HG03460 (cell line): Measurements from ENCODE around the gene SEC24B.
A peak's percentile ranks its signal among the peaks of the same experiment; 100 is the strongest.

Experiments
- ATAC-seq: cut with Tn5 transposase; IDR thresholded peaks from one replicate; pipeline ENCODE4 v1.9.1; 2021; ENCODE audit not compliant: unreplicated experiment

The SEC24B gene

DNA sequence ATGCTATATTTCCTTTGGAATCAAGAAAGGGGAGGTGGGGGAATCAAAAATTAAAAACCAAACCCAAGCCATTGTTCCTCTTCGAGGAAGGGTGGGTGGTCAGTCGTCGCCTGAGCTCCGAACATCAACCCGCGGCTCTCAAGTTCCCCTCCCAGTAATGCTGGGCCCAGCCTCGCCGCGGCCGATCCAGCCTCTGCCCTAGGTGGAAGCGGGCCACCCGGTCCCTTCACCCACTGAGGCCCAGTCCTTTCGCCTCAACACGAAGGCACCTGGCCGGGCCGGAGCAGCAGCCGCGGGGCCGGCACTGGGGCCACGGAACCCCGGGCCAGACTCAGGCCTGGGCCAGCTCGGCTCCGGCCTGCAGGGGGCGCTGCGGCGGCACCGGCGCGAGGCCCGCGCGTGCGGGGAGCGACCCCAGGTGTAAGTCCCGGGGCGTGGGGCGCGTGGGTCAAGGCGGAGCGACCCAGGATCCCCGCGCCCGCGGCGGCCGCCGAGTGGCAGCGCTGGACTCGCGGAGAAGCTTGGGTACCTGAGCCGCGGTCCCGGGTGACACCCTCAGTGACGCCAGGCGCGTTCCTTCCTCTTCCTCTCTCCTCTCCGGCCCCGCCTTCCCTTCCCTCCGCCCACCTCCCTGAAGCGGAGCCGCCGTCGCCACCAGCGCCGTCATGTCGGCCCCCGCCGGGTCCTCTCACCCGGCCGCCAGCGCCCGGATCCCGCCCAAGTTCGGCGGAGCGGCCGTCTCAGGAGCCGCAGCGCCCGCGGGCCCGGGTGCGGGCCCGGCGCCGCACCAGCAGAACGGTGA is at the start of gene SEC24B:
TSS of gene SEC24B (plus strand) at position 611 of the 802 bp plus-strand sequence. CDS start at position 666, 55 bp downstream.
- peak; percentile 89 for ATAC-seq

DNA sequence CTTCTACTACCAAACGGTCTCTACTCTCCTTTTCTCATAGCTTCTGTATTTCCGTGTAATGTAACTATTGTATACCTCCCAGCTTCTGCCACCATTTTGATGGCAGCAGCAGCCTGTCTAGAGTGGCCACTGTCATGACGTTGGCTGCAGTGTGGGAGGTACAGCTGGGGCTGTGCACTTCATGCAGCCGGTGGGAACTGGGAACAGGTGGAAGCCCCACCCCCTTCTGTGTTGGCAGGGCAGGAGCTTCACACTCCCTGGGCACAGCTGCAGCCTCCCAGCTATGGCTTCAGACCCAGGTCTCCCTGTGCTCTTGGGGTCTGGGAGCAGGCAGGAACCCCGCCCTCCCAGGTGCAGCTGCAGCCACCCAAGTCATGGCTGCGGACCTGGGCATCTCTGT is 49.8 kb upstream of the SEC24B start:
- no peak for ATAC-seq

DNA sequence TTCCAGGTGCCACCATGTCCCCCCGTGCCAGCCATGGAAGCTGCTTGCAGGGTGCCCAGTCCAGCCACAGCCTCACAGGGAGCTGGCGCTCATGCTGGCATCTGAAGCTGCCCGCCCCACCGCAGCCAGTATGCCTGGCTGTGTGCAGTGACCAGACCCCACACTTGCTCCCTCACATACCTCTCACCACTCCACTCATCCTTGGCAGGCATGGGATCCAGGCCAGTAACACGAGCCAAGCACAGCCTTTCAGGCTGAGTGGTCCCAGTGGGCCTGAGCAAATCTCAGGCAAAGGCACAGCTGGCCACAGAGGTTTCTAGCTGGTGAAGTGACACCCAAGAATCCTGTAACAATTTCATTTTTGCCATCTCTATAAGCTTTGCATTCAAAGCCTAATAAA is 48.4 kb upstream of the SEC24B start:
- no peak for ATAC-seq

DNA sequence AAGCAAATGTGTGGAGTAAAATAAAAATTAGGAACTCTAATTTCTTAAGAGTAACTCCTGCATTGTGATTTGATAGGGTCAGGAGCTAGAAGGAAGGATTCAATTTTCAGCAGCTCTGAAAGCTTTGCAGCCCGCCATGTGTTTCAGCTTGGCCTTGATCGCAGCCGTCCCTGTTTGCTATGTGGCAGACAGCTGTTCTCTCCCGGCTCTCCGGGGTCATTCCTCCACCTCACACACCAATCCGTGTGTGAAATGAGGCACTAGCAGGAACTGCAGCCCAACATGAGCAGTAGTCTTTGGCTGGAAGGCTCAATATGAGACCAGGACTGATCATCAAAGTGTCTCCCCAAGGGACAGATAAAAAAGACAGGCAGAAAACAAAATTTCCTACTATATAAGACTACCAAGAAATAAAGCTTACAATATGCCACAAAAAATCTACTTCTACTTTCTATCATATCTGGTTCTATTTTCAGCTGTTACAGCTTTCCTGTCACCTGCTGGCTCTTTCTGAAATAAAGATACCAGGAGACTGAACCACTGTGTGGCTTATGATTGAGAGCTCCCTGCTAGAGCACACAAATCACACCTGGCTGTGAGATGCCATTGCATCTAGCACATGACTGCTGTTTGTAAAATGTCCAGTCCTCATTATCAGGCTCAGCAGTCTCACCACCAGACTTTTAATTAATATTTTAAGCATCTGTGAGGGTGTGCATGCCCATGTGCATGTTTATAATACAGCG is 44.1 kb upstream of the SEC24B start:
- peak; percentile 67 for ATAC-seq

DNA sequence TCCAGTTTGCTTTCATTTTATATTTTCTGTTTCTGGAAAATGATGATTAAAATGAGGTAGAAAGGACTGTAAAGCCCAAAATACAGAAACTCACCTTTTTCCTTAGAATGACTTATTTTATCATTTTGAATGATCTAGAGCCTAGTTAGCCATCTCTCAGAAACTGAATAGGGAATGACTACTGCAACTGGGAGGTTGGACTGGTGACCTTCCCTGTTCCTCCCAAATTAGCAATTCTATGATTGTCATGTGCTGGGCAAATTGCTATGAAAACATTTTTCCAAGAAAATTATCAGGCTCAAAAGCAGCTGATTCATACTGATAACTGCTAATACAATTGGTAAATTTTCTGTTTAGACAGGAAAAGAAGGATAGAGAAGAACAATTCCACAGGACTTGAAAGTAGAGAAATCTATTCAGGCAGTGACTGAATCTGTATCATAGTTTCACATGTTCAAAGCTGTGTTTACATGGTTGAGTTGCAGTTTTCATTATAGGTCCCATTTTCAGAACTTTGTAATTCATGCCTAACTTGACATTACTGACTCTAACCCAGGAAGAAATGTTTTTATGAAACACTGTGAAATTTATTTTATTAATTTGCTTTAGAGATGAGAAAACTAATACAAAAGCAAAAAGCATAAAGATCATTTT is 43.4 kb upstream of the SEC24B start:
- no peak for ATAC-seq

DNA sequence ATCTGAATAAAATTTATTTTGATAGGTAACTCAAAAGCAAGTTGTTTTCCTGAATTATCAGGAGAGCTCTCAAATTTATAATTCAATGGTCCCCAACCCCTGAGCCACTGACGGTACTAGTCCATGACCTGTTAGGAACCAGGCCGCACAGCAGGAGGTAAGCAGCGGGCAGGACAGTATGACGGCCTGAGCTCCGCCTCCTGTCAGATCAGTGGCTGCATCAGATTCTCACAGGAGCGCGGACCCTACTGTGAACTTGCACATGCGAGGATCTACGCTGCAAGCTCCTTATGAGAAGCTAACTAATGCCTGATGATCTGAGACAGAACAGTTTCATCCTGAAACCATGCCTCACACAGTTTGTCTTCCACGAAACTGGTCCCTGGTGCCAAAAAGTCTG is 37.9 kb upstream of the SEC24B start:
- no peak for ATAC-seq

DNA sequence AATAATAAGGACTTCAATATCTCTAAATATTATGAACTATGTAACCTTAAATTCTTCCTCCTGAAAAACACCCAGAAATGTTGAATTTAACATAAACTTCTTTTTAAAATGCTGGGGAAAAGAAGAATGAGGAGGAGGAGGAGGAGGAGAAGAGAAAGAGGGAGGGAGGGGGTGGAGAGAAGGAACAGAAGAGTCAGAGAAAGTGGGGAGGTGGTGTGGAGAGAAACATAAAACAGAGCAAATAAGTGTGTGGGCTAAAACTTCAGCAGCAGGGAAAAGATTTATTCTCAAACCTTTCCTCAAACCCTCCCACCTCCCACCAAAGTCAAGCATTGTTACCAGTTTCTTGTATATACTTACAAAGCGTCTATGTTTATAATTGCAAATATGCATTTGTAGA is 34.7 kb upstream of the SEC24B start:
- no peak for ATAC-seq

DNA sequence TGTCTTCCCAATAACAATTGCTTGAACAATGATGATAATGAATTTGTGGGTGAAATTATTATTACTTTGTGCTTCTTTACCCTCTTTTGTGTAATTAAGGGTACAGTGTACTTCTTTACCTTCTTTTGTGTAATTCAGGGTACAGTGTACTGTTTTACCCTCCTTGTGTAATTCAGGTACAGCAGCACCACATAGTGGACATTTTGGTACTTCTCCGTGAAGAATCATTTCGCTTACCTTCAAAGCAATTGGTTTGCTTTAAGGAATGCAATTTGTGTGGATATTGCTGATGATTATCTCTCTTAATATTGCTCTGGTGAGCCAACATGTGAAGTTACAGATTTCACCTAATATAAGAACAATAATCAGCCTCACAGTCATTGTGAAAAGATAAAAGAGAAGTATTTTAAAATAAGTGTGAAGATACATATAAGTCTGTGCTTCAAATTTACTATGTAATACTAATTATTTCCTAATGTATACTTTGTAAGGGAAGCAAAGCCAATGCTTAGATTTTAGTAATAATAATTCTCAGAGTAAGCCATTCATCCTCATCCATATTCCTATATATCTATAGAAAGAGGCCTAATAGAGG is 27.2 kb upstream of the SEC24B start:
- peak; percentile 92 for ATAC-seq

DNA sequence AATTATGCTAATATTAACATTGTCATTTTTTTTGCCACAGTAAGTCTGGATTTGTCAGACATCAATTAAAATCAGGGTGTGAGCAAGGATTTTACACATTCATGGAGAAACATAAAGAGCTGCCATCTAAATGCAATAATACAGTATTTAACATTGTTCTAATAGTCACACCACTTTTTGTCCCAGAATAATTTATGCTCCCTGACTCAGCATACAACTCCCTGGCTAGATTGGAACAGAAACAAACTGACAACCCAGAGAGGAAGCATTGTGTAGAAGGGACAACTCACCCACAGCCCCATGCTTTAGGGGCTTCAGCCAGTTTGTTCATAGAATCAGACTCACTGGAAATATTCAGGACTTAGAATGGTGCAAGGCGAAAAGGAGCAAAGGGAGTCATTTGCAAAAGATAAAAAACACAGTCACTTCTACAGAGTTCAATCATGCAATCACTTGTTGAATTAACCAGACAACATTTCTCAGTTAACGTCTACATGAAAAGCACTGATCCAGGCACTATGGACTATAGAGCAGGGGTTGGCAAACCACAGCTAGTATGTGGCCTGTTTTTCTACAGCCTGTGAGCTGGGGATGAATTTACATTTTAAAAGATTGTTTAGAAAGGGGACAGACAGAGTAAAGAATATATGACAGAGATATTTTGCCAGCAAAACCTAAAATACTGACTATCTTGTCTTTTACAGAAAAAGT is 26.4 kb upstream of the SEC24B start:
- ATAC-seq = no peak

DNA sequence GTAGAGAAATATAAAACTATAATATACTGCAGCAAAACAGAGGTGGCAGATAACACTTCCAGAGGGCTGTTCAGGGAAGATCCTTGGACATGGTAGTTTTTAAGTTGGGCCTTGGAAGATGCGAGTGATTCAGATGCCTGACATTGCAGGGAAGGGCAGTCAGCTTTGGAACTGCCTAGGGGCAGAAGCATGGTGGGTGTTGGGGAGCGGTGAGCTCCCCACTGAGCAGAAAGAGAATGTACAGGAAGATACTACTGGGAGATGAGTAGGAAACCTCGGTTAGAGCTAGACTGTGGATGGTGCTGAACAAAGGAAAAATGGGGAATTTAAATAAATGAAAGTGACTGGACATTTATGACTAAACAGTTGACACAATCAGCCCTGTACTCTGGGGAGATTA is 24.9 kb upstream of the SEC24B start:
- no peak for ATAC-seq

DNA sequence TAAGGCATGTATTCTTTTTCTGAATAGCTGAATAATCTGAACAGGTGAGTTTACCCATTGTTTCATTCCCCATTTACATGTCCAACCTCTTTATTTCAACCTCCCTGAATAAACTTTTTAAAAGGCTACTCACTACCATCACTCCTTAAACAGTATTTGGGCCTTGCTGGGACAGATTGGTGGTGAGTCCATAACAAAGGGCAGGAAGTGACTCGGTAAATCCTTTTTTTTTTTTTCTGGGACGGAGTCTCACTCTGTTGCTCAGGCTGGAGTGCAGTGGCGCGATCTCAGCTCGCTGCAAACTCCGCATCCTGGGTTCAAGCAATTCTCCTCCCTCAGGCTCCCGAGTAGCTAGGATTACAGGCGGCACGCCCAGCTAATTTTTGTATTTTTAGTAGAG is 23.4 kb upstream of the SEC24B start:
- ATAC-seq = no peak

DNA sequence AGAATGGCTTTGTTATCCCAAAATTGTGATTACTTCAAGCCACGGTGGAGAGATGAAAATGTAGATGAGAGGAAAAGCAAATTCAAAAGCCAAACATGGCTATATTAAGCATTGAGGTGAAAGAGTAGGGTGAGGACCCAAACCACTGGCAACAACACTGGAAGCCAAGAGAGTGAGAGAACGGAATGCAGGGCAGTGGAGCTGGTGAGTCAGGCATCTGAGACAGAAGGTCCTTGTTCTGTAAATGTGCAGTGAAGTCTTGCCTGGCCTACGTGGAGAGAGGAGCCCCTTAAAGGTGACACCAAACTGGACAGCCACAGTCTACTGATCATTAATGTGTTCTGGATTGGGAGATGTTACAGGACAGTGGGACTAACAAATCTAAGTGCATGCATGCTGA is 22.8 kb upstream of the SEC24B start:
- no peak for ATAC-seq

DNA sequence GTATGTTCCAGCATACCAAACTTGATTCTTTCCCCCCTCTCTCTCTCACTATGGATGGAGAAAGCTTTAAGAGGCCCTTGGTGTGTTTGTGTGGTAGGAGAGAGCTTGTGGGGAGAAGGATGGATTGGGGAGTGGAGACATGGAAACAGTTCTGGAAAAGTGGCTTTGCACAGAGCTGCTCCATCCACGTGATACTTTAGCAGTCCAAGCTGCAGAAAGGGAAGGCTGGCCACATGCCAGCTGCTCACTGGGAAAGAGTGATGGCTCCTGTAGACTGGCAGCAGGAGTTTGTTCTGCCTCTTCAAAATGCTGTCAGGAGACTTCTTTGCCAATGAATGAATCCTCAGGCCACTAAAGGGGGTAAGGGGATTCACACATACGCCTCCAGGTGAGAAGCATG is 21.7 kb upstream of the SEC24B start:
- ATAC-seq = no peak

DNA sequence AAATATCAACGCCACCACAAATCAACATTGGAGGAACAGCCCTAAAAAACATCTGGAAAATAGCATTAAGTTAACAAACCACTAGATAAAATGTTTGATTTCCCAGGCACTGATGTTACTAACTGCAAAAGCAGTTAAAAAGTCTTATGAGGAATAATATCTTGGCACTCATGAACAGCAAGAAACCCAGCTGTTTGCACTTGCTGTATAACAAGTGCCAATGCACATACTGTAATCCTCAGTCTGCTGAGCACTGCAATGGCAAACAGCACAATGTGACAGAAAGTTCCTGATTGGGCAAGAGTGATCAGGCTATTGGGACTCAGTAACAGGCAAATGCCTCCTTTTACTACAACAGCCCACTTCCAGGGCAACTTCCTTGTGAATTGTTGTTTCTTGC is 20.8 kb upstream of the SEC24B start:
- no peak for ATAC-seq

DNA sequence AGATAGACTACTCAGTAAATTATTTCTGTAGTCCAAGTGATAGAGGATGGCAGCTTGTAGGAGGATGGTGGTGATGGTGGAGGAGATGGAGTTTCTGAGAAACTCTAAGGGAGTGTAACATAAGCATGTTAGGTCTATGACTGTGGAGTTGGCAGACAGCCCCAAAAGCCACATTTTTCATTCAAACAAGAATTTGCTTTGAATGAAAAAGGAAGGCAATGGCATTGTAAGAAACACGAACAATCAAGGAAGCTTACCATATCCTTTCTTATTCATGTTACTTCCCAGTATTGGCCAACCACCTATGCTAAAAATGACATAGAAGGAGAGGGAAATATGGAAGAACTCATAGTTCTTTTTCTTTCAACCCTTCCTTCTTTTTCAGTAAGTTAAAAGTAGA is 18.7 kb upstream of the SEC24B start:
- no peak for ATAC-seq

DNA sequence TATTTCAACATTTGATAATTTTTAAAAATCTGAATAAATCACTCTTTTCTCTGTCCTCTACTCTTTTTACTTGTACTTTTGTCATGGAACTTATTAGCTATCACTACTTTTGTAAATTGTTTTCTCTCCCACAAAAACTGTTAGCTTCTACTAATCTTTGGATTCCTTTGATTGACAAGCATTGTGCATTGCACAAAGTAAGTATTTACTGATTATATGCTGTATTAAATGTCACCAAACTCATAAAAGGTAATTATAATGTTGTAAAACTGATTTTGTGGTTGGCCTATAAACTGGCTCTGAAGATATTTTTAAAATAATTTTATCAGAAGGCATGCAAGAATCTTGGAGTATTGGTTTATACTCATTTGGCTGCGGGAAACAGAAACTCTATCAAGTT is 15.0 kb upstream of the SEC24B start:
- ATAC-seq = no peak

DNA sequence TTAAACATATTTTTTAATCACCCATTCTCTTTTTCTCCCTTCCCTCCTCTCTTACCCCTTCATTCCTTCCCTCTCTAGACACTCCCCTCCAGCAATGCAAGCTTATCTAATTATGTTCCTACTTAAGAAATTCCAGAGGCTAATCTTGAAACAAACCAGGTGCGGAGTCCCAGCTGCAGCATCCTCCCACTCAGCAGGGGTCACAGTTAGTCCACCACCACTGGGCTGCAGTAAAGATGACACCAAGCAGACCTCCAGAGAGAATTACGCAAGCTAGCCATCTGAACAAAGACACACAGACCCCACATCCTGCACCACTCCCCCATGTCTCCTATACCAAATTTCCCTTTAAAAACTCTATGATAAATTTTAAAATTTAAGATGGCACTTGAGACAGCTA is 13.9 kb upstream of the SEC24B start:
- no peak for ATAC-seq

DNA sequence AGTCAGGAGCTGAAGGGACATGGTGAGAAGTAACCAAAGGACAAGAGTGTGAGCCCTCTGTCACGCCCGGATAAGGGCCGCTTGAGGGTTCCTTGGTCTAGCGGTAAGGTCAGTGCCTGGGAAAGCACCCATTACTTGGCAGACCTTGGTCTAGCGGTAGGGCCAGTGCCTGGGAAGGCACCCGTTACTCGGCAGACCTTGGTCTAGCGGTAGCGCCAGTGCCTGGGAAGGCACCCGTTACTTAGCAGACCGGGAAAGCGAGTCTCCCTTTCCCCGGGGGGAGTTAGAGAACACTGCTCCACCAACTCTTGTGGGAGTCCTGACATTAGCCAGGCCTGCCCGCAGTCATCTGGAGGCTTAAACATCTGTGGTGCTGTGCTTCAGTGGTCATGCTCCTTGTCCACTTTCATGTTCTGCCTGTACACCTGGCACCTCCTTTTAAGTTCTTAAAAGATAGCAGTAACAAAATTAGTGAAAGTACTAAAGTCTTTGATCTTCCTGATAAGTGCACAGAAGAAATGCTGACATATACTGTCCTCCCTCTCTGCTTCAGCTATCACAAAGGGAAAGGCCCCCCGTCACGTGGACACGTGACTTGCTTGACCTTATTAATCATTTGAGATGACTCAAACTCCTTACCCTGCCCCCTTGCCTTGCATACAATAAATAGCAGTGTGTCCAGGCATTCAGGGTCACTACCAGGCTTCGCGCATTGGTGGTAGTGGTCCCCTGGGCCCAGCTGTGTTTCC is 9.3 kb upstream of the SEC24B start:
- no peak for ATAC-seq

DNA sequence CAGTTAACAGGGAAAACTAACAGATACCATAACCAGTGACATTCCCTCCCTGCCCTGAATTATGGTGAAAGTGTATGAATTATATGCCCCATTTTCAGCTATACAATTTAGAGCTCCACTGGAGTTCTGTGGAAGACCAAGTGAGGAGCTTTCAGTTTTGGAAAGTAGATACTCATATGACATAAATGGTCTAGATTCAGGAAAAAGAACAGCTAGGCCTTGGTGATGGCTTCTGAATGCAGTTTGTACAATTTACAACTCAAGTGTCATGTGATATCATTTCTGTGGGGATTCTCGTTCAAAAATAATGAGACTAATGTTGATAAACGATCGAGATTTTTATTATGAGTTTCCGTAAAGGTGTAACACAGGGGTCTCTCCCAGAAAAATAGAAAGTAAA is 8.2 kb upstream of the SEC24B start:
- no peak for ATAC-seq

DNA sequence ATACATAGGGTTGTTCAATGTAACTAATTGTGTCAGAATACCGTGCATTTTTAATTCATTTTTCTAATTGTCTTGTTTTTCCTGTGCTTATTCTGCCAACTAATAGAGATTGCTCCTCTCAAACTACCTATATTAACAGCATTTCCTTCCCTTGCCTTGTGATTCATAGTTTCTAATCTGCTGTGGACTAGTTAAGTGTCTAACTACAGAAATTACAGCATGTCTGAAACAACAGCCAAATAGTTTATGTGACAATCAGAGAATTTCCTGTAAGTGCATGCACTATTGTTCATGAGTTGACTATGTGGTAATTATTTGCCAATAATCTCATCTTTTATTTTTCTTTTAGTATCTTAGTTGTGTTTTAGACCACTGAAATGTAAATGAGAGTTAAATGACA is 4.1 kb upstream of the SEC24B start:
- no peak for ATAC-seq
